T follicular helper cell (primary cell): Measurements from ENCODE around the gene ZNF821.
"Not testable (repeated sequence)": the region's sequence is repeated elsewhere in the genome, so short reads cannot be mapped to it uniquely, and the experiment has no call there.

Source experiments
- DNase-seq: peaks from one replicate; pipeline ENCODE4 v3.0.0-alpha.2; 2020; ENCODE audit warnings: low read depth

Gene ZNF821

DNA sequence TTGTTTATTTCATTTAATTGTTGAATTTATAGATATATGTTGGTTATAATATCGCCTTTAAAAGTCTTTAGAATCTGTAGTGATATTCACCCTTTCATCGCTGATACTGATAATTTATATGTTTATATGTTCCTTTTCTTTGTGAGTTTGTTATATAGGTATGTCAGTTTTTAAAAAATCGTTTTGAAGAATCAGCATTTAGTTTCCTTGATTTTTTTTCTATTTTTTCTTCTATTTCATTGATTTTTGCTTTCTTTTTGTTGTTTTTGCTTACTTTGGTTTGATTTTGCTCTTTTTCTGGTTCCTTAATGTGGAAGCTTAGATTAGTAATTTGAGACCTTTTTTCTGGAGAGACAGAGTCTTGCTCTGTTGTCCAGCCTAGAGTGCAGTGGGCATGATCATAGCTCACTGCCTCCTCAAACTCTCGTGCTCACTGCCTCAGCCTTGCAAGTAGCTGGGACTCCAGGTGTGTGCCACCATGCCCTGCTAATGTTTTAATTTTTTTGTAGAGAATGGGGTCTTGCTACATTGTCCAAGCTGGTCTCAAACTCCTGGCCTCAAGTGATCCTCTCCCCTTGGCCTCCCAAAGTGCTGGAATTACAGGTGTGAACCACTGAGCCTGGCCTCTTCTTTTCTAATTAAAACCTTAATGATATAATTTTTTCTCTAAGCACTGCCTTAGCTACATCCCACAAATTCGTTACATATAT lies 18.8 kb upstream of the ZNF821 start:
- DNase-seq = no peak

GRCh38 chr16:71899171-71899570 lies 15.2 kb upstream of the ZNF821 start:
- no peak for DNase-seq

DNA sequence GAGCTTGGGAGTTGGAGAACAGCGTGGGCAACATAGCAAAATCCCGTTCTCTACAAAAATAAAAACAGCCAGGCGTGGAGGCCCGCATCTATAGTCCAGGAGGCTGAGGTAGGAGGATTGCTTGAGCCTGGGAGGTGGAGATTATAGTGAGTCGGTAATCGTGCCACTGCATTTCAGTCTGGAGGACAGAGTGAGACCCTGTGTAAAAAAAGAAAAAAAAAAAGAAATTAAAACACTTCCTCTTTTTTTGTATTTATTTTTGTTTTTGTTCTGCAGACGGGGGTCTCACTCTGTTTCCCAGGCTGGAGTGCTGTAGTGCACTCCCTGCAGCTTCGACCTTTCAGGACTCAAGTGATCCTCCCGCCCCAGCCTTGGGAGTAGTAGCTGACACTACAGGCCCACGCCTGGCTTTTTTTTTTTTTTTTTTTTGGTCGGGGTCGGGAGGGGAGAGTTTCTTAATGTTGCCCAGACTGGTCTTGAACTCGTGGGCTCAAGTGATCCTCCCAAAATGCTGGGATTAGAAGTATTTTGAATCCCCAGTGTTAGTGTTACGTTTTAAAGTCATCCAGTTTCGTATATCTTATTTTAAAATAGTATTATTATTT lies 12.9 kb upstream of the ZNF821 start:
- DNase-seq = no peak

- DNase-seq = peak; percentile 14
Observed at GRCh38 chr16:71895679-71896365, 11.8 kb upstream of the ZNF821 start.

GRCh38 chr16:71894921-71895678 lies 11.1 kb upstream of the ZNF821 start, which contains the start of gene IST1:
TSS of gene IST1 (plus strand) at chr16:71895531. CDS start at chr16:71915641, 20,110 bp downstream.
- peak; percentile 97 for DNase-seq

DNA sequence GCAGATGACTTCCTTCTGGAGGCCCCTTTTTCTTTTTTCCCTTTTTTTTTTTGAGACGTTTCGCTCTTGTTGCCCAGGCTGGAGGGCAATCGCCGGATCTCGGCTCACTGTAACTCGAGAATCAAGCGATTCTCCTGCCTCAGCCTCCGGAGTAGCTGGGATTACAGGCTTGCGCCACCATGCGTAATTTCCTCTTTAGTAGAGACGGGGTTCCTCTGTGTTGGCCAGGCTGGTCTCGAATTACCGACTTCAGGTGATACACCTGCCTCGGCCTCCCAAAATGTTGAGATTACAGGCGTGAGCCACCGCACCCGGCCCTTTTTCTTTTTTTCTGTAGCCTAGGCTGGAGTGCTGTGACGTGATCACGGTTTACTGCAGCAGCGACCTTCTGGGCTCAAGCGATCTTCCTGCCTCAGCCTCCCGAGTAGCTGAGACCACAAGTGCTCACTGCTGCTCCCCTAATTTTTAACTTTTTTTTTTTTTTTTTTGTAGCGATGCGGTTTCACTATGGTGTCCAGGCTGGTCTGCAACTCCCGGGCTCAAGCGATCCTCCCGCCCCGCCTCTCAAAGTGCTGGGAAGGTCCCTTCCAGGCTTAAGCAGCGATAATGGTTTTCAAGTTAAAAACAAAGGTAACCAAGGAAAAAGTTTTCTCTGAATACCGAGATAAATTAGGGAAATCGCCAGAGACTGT lies 10.4 kb upstream of the ZNF821 start:
- DNase-seq = peak; percentile 23

DNA sequence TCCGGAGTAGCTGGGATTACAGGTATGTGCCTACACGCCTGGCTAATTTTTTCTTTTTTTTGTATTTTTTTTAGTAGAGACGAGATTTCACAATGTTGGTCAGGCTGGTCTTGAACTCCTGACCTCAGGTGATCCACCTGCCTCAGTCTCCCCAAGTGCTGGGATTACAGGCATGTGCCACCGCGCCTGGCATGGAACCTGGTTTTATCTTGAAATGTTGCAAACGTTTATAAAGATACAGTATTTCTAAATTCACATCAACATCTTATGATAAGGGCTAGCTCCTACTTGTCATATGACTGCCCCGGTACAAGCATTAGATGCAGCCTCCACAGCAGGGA lies 9.9 kb upstream of the ZNF821 start:
- no peak for DNase-seq

DNA sequence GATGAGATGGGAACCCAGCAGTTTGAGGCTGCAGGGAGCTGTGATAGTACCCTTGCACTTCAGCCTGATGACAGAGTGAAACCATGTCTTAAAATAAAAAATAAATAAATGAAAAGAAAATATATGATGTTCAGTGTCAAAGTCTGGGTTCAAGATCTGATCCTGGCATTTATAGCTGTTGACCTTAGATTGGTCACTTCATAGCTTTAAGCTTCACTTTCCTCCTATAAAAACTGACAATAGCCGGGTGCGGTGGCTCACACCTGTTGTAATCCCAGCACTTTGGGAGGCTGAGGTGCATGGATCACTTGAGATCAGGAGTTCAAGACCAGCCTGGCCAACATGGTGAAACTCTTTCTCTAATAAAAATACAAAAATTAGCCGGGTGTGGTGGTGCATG lies 5.2 kb upstream of the ZNF821 start:
- no peak for DNase-seq

DNA sequence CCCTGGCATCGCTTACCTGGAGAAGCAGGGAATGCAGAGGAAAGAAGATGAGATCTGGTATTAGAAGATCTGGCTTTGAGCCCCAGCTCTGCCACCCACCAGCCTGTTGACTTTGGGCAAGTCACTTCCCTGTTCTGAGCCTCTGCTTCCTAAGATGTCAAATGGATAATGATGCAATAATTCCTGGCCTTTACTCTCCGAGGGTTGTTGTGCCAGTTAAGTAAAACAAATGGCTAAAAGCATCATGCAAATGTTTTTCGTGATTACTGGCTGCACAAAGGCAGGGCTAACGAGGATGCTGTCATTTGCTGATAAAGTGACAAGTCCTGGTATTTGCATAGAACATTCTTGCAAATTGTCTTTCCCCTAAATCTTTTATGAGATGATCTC lies 1.3 kb upstream of the ZNF821 start:
- no peak for DNase-seq

DNA sequence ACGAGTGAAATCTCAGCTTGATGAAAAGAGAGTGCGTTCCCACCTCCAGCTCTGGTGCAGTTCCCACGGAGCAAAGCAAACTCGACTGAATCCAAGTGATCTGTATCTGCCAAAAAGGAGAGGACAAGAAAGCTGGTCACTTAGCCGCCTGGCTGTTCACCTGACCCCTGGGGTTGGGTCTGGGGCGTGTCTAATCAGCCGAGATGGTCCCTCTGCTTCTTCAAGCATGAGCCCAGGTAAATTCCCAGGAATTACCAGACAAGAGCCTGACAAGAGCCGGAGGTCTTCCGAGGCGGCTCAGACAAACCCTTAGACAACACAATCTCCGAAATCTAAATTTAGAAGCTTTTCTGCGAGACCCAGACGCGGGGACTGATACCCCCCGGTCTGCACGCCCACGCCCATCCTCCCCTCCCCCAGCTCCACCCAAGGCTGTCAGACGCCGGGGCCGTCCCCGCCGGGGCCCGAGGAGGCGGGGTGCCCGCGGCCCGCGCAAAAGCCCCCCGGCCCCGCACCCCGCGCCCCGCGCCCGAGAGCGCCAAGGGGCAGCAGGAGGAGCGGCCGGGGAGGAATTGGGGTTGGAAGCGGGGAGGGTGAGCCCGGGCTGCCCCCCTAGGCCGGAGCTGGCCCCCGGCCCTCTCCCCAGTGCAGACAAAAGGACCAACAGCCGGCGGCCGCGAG lies 674 bp downstream of the ZNF821 start:
- peak; percentile 44 for DNase-seq

DNA sequence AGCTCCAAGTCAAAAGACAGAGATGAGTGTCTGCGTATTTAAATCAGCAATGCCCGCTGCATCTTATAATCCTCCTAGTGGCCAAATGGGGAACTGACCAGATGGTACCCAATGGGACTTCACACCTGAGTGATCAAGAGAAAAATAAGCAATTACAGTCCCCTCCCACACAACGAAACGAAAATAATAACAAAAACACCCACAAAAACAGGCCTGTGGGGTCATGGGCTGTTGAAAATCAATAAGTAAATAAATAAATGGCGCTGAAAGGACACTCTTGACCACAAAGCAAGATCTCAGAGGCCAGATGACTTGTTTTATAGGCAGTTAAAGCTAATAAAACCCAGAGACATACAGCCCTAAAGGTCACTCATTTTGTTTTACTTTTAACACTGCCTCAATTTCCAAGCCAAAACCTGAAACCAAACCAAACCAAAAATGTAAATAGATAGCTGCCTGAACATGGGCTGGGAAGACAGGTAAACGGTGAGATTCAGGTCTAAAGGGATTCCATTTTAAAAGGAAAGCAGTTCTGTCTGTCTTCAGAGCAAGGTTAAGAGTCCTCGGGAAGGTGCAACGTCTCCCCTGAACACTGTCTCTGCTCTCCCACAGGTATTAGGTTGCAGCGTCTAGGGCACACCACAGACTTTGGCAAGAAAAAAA lies 1.3 kb downstream of the ZNF821 start:
- DNase-seq = peak; percentile 75

GRCh38 chr16:71880176-71880575 lies 3.8 kb downstream of the ZNF821 start:
- no peak for DNase-seq

GRCh38 chr16:71878911-71879310 lies 5.1 kb downstream of the ZNF821 start:
- no peak for DNase-seq

- no peak for DNase-seq
Observed at GRCh38 chr16:71873199-71873598, 10.8 kb downstream of the ZNF821 start.

GRCh38 chr16:71870818-71871217 lies 13.2 kb downstream of the ZNF821 start:
- DNase-seq = no peak

- DNase-seq = no peak
Observed at GRCh38 chr16:71869089-71869488, 14.9 kb downstream of the ZNF821 start.

- DNase-seq = no peak
Observed at GRCh38 chr16:71867939-71868338, 16.0 kb downstream of the ZNF821 start.

GRCh38 chr16:71867175-71867574 lies 16.8 kb downstream of the ZNF821 start:
- DNase-seq = not testable (repeated sequence)

- DNase-seq = no peak
Observed at GRCh38 chr16:71865173-71865863, 18.7 kb downstream of the ZNF821 start.

- no peak for DNase-seq
Observed at GRCh38 chr16:71863995-71864394, 20.0 kb downstream of the ZNF821 start.
